GM11168 (cell line): Measurements from ENCODE around the gene HOXA4.

Experiments used
- in situ Hi-C: fragments of 300-500 bp; cut with MboI; formaldehyde crosslinking; loops from one replicate; pipeline ENCODE4 v1.12.0; 2022; ENCODE audit warnings: low sequenced_read_pairs; ENCODE audit not compliant: unreplicated experiment

HOXA4 gene

DNA sequence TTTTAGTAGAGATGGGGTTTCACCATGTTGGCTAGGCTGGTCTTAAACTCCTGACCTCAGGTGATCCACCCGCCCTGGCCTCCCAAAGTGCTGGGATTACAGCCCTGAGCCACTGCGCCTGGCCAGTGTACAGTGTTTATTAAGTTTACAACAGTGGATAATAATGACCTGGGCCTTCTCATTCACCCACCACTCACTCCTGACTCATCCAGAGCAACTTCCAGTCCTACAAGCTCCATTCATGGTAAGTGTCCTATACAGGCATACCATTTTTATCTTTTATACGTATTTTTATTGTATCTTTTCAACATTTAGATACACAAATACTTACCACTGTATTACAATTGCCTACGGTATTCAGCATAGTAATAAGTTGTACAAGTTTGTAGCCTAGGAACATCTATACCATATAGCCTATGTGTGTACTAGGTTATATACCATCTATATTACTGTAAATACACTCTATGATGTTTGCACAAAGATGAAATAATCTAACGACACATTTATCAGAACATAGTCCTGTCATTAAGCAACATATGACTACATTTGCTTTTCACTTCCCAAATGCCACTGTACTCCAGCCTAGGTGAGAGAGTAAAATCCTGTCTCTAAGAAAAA lies 51.8 kb downstream of the HOXA4 start:
- in situ Hi-C loops, result no loop called here
